Skin of body (tissue), 2 donors: ENCODE results near the gene KRTAP4-7. TPM values are rescaled to one million over a fixed set of nuclear protein-coding genes. Genes with fewer than 3 reads are reported as not detected.
"Not testable (repeated sequence)": the region's sequence is repeated elsewhere in the genome, so short reads cannot be mapped to it uniquely, and the experiment has no call there.

Experiments used
- DNase-seq: peaks from one replicate; lab custom pipeline; 2025; lab: John Stamatoyannopoulos, UW
- total RNA-seq: library from RNA; depleted of rRNA; stranded (reverse); fragments of >200 nt; gene quantifications from one replicate; pipeline ENCODE4 v1.2.3, GENCODE V29; 2014

The KRTAP4-7 gene
- total RNA-seq, 1 donor from 2014 or later, result 11.4 TPM

- not testable (repeated sequence) for DNase-seq
These were observed 18.8 kb upstream of the KRTAP4-7 start for GRCh38 chr17:41065016-41065689.

- no peak for DNase-seq
These were observed 17.9 kb upstream of the KRTAP4-7 start, which contains the start of gene KRTAP2-4 for GRCh38 chr17:41065829-41066624. Gene KRTAP2-4 (minus strand): TSS chr17:41065879. CDS start chr17:41065845, 34 bp downstream.

GRCh38 chr17:41067281-41067680 lies 16.7 kb upstream of the KRTAP4-7 start:
- no peak for DNase-seq

- no peak for DNase-seq
These were observed 14.9 kb upstream of the KRTAP4-7 start for GRCh38 chr17:41069031-41069430.

- no peak for DNase-seq
These were observed 12.2 kb upstream of the KRTAP4-7 start for GRCh38 chr17:41071606-41072360.

GRCh38 chr17:41073676-41074075 lies 10.3 kb upstream of the KRTAP4-7 start:
- DNase-seq, result no peak

- DNase-seq, result no peak
These were observed 7.2 kb upstream of the KRTAP4-7 start for GRCh38 chr17:41076788-41077187.

GRCh38 chr17:41082626-41083025 lies 1.3 kb upstream of the KRTAP4-7 start:
- DNase-seq, result no peak

- not testable (repeated sequence) for DNase-seq
These were observed 523 bp upstream of the KRTAP4-7 start for GRCh38 chr17:41083427-41083826.

- DNase-seq, result not testable (repeated sequence)
These were observed 4.9 kb downstream of the KRTAP4-7 start for GRCh38 chr17:41088760-41089352.

- no peak for DNase-seq
These were observed 12.1 kb downstream of the KRTAP4-7 start for GRCh38 chr17:41096055-41096454.

- DNase-seq, result no peak
These were observed 14.1 kb downstream of the KRTAP4-7 start, which contains the start of gene KRTAP4-8 for GRCh38 chr17:41098042-41098441. Gene KRTAP4-8 (minus strand): TSS chr17:41098142. CDS start chr17:41098084, 58 bp downstream.

GRCh38 chr17:41098481-41098880 lies 14.5 kb downstream of the KRTAP4-7 start:
- DNase-seq, result no peak

- DNase-seq, result not testable (repeated sequence)
These were observed 15.9 kb downstream of the KRTAP4-7 start for GRCh38 chr17:41099682-41100480.

GRCh38 chr17:41101586-41102259 lies 17.8 kb downstream of the KRTAP4-7 start, which contains the start of gene KRTAP4-16:
Gene KRTAP4-16 (minus strand): TSS chr17:41102209. CDS start chr17:41102209, 0 bp downstream.
- DNase-seq, result no peak

- DNase-seq, result no peak
These were observed 19.9 kb downstream of the KRTAP4-7 start for GRCh38 chr17:41103896-41104295.

GRCh38 chr17:41104386-41105038 lies 20.6 kb downstream of the KRTAP4-7 start:
- not testable (repeated sequence) for DNase-seq

- not testable (repeated sequence) for DNase-seq
These were observed 21.4 kb downstream of the KRTAP4-7 start, which contains the start of gene KRTAP4-9 for GRCh38 chr17:41105347-41105746. Gene KRTAP4-9 (plus strand): TSS chr17:41105389. CDS start chr17:41105389, 0 bp downstream.

- no peak for DNase-seq
These were observed 24.0 kb downstream of the KRTAP4-7 start for GRCh38 chr17:41107941-41108450.
